Measurements from ENCODE around the gene ARHGEF1.
"Not testable (repeated sequence)": the region's sequence is repeated elsewhere in the genome, so short reads cannot be mapped to it uniquely, and the experiment has no call there.

ARHGEF1 gene

GRCh38 chr19:41862445-41862986 lies 20.5 kb upstream of the ARHGEF1 start:
- DNase-seq (ENCODE audit: low spot score), result no peak

GRCh38 chr19:41863209-41863931 lies 19.6 kb upstream of the ARHGEF1 start:
- no peak for DNase-seq (ENCODE audit: low spot score)

- no peak for DNase-seq (ENCODE audit: low spot score)
These were observed 18.6 kb upstream of the ARHGEF1 start for GRCh38 chr19:41864374-41864773.

- DNase-seq (ENCODE audit: low spot score), result no peak
These were observed 16.7 kb upstream of the ARHGEF1 start for GRCh38 chr19:41866284-41866683.

GRCh38 chr19:41868120-41868988 lies 14.6 kb upstream of the ARHGEF1 start:
- DNase-seq (ENCODE audit: low spot score), result no peak

GRCh38 chr19:41868989-41869300 lies 14.0 kb upstream of the ARHGEF1 start:
- DNase-seq (ENCODE audit: low spot score), result no peak

GRCh38 chr19:41869374-41869955 lies 13.5 kb upstream of the ARHGEF1 start:
- DNase-seq (ENCODE audit: low spot score), result no peak

GRCh38 chr19:41870401-41870873 lies 12.5 kb upstream of the ARHGEF1 start:
- no peak for DNase-seq (ENCODE audit: low spot score)

- DNase-seq (ENCODE audit: low spot score), result no peak
These were observed 11.2 kb upstream of the ARHGEF1 start for GRCh38 chr19:41871573-41872383.

GRCh38 chr19:41872384-41872774 lies 10.6 kb upstream of the ARHGEF1 start:
- no peak for DNase-seq (ENCODE audit: low spot score)

GRCh38 chr19:41872775-41873647 lies 10.0 kb upstream of the ARHGEF1 start:
- peak; percentile 76 for DNase-seq (ENCODE audit: low spot score)

GRCh38 chr19:41875973-41876372 lies 7.0 kb upstream of the ARHGEF1 start:
- not testable (repeated sequence) for DNase-seq (ENCODE audit: low spot score)

GRCh38 chr19:41876847-41877832 lies 5.8 kb upstream of the ARHGEF1 start, which contains the start of gene CD79A:
CD79A (plus strand) TSS chr19:41877279; CDS start chr19:41877305, 26 bp downstream.
- DNase-seq (ENCODE audit: low spot score), result no peak

GRCh38 chr19:41877916-41878905 lies 4.8 kb upstream of the ARHGEF1 start:
- no peak for DNase-seq (ENCODE audit: low spot score)

GRCh38 chr19:41879080-41879479 lies 3.9 kb upstream of the ARHGEF1 start:
- no peak for DNase-seq (ENCODE audit: low spot score)

GRCh38 chr19:41879670-41880328 lies 3.2 kb upstream of the ARHGEF1 start:
- DNase-seq (ENCODE audit: low spot score), result no peak

- DNase-seq (ENCODE audit: low spot score), result no peak
These were observed 2.7 kb upstream of the ARHGEF1 start for GRCh38 chr19:41880329-41880708.

- DNase-seq (ENCODE audit: low spot score), result no peak
These were observed 458 bp downstream of the ARHGEF1 start for GRCh38 chr19:41883463-41883820.

Data from HuH-7.5 (cell line).